ENCODE measurements around the gene PATL2.
"Not testable (repeated sequence)": the region's sequence is repeated elsewhere in the genome, so short reads cannot be mapped to it uniquely, and the experiment has no call there.

The PATL2 gene

GRCh38 chr15:44719293-44719999, 8.3 kb upstream of the PATL2 start:
- DNase-seq (ENCODE audit: low read depth), result no peak

DNA sequence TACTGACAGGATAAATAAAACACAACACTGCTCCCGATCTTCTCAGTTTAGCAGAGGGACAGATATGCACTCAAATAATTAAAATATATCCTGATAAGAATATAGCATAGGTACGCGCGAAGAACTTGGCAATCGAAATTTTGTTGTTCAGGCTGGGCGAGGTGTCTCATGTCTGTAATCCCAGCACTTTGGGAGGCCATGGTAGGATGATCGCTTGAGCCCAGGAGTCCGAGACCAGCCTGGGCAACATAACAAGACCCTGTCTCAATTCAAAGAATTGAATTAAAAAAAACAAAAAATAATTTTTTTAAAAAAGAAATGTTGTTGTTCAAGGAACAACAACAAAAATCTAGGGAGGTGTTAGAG, 7.8 kb upstream of the PATL2 start:
- DNase-seq (ENCODE audit: low read depth), result no peak

DNA sequence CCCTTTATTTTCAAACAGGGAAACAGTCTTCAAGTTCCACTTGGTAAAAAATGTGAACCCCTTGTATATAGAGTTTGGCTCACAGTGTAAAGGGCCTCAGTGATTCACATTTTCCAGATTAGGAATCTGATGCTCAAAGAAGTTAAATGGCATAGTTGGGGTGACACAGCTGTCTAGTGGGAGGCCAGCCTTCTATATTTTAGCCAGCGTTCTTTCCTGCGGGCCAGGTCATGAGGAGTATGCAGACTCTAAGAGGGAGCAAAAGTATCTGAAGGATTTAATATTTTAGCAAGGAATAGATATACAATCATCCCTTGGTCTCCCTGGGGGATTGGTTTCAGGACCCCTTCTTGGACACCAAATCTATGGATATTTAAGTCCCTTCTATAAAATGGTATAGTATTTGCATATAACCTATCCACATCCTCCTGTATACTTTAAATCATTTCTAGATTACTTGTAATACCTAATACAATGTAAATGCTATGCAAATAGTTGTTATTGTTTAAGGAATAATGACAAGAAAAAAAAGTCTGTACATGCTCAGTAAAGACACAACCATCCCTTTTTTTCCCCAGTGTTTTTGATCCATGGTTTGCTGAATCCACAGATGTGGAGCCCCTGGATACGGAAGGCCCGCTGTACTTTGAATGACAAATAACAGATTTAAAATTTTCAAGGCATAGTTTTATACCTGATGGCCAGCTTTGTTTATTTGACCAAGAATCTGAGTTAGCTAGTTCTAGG, 7.2 kb upstream of the PATL2 start:
- DNase-seq (ENCODE audit: low read depth), result no peak

DNA sequence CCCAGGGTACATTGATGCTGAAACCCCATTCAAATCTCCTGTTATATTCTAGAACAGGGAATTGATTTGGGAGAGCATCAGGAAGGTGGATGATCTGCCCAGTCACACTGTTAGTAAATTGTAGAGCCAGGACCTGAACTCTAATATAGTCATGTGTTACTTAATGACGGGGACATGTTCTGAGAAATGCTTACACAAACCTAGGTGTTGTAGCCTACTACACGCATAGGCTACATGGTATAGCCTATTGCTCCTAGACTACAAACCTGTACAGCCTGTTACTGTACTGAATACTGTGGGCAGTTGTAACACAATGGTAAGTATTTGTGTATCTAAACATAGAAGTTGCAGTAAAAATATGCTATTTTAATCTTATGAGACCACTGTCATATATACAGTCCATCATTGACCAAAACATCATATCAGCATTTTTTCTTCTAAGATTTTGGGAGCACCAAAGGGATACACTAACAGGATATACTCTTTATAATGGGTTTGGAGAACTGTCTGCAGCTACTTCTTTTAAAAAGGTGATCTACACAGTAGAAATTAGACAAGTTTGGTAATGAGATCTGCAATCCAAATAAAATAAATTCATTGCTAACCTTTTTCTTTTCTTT, 6.0 kb upstream of the PATL2 start:
- DNase-seq (ENCODE audit: low read depth), result no peak

DNA sequence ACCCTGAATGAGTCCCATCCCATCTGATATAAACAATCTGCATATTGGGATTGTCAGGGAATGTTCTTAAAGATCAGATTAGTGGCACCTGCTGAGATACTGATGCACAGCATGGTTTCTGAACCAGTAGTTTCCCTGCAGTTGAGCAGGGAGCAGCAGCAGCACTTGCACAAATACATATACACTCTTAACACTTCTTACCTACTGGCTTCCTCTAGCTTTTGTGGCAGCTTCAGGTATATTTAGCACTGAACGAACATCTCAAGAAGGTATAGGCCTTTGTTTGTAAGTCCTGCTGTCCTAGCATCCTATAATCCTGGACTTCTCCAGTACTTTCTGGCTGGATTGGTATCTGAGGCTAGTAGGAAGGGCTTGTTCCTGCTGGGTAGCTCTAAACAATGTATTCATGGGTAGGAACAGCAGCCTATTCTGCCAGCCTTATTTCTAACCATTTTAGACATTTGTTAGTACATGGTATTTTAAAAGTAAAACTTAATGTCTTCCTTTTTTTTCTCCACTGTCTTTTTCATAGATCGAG, 4.7 kb upstream of the PATL2 start:
- no peak for DNase-seq (ENCODE audit: low read depth)

- DNase-seq (ENCODE audit: low read depth), result no peak
These were observed 4.1 kb upstream of the PATL2 start for GRCh38 chr15:44715142-44715796.

DNA sequence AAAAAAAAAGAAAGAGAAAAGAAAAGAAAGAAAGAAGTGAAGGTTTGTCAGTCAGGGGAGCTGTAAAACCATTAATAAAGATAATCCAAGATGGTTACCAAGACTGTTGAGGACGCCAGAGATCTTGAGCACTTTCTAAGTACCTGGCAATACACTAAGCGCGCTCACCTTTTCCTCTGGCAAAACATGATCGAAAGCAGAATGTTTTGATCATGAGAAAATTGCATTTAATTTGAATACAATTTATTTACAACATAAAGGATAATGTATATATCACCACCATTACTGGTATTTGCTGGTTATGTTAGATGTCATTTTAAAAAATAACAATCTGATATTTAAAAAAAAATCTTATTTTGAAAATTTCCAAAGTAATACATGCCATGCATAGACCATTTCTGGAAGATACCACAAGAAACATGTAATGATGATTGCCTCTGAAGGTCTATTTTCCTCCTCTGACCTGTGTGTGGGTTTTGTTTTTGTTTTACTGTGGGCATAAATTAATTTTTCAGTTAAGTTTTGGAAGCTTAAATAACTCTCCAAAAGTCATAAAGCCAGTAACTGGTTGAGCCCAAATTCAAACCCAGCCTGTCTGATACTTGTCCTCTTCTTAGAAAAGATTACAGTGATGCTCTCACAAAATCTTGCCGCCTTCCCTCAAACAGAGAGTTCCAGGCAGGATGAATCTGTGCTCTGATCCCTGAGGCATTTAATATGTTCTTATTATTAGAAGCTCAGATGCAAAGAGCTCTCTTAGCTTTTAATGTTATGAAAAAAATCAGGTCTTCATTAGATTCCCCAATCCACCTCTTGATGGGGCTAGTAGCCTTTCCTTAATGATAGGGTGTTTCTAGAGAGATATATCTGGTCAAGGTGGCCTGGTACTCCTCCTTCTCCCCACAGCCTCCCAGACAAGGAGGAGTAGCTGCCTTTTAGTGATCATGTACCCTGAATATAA, 2.2 kb upstream of the PATL2 start:
- DNase-seq (ENCODE audit: low read depth), result no peak

GRCh38 chr15:44712346-44713005, 1.4 kb upstream of the PATL2 start:
- no peak for DNase-seq (ENCODE audit: low read depth)

DNA sequence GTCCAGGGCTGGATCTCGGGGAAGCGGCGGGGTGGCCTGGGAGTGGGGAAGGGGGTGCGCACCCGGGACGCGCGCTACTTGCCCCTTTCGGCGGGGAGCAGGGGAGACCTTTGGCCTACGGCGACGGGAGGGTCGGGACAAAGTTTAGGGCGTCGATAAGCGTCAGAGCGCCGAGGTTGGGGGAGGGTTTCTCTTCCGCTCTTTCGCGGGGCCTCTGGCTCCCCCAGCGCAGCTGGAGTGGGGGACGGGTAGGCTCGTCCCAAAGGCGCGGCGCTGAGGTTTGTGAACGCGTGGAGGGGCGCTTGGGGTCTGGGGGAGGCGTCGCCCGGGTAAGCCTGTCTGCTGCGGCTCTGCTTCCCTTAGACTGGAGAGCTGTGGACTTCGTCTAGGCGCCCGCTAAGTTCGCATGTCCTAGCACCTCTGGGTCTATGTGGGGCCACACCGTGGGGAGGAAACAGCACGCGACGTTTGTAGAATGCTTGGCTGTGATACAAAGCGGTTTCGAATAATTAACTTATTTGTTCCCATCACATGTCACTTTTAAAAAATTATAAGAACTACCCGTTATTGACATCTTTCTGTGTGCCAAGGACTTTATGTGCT, 721 bp upstream of the PATL2 start:
- no peak for DNase-seq (ENCODE audit: low read depth)

DNA sequence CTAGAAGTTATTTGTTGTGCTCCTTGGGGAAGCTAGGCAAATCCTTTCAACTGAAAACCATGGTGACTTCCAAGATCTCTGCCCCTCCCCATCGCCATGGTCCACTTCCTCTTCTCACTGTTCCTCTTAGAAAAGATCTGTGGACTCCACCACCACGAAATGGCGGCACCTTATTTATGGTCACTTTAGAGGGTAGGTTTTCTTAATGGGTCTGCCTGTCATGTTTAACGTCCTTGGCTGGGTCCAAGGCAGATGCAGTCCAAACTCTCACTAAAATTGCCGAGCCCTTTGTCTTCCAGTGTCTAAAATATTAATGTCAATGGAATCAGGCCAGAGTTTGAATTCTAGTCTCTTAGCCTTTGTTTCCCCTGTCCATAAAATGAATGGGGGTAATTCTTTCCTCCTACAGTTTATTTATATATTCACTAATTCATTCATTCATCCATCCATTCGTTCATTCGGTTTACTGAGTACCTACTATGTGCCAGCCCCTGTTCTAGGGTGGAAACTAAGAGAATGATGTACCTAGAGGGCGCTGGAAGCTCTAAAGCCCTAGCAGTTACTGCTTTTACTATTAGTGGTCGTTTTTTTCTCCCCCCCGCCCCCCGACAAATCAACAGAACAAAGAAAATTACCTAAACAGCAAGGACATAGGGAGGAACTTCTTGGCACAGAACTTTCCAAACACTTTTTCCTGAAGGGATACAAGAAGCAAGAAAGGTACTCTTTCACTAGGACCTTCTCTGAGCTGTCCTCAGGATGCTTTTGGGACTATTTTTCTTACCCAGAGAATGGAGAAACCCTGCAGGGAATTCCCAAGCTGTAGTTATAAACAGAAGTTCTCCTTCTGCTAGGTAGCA, 657 bp downstream of the PATL2 start:
- DNase-seq (ENCODE audit: low read depth), result no peak

GRCh38 chr15:44706946-44707636, 4.0 kb downstream of the PATL2 start:
- DNase-seq (ENCODE audit: low read depth), result no peak

DNA sequence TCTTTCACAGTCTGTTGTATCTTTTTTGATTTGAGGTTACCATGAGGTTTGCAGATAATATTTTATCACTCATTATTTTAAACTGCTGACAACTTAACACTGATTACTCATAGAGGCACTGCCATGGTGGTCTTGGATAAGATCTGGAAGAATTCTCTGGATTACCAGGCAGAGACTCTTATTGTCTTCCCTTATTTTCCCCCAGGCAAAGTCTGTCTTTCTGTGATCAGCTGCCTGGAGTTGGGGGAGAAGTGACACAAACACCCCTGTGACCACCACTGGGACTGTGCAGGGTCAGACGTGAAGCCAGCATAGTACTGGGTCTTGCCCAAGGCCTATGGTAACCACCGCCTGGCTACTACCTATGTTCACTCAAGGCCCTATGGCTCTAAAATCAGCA, 4.7 kb downstream of the PATL2 start:
- no peak for DNase-seq (ENCODE audit: low read depth)

DNA sequence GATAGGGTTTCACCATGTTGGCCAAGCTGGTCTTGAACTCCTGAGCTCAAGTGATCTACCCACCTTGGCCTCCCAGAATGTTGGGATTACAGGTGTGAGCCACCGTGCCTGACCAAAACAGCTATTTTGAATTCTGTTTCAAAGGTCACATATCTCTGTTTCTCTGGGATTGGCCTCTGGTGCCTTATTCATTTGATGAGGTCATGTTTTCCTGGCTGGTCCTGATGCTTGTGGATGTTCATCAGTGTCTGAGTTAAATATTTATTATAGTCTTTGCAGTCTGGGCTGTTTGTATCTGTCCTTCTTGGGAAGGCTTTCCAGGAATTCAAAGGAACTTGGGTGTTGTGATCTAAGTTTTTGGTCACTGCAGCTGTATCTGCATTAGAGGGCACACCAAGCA, 5.1 kb downstream of the PATL2 start:
- no peak for DNase-seq (ENCODE audit: low read depth)

GRCh38 chr15:44700676-44701075, 10.4 kb downstream of the PATL2 start:
- DNase-seq (ENCODE audit: low read depth), result not testable (repeated sequence)

DNA sequence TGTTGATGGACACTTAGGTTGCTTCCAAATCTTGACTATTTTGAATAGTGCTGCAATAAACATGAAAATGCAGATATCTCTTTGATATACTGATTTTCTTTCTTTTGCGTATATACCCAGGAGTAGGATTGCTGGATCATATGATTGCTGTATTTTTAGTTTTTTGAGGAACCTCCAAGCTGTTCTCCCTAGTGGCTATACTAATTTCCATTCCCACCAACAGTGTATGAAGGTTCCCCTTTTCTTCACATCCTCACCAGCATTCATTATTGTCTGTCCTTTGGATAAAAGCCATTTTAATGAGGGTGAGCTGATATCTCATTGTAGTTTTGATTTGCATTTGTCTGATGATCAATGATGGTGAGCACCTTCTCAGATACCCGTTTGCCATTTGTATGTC, 12.5 kb downstream of the PATL2 start:
- no peak for DNase-seq (ENCODE audit: low read depth)

DNA sequence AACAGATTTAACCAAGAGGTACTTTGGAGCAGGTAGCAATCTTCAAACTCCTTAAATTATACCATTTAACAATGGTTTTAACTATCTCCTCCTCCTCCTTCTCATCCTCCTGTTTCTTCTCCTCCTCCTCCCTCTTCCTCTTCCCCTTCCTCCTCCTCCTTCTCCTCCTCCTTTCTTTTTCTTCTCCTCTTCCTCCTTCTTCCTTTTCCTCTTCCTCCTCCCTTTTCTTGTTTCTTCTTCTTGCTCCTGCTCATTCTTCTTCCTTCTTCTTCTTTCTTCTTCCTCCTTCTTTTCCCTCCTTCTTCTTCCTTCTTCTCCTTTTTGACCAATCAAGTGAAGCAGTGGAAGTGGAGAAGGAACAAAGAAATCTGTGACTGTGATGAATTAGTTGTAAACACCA, 14.1 kb downstream of the PATL2 start:
- DNase-seq (ENCODE audit: low read depth), result no peak

GRCh38 chr15:44695294-44695693, 15.8 kb downstream of the PATL2 start:
- DNase-seq (ENCODE audit: low read depth), result no peak

GRCh38 chr15:44694416-44694815, 16.7 kb downstream of the PATL2 start:
- DNase-seq (ENCODE audit: low read depth), result no peak

- DNase-seq (ENCODE audit: low read depth), result no peak
These were observed 18.5 kb downstream of the PATL2 start for GRCh38 chr15:44692659-44693058.
